Left lung (tissue), 10 donors: ENCODE data around the gene MCM6. TPM values are rescaled to one million over a fixed set of nuclear protein-coding genes. Genes with fewer than 3 reads are reported as not detected.

Experiments
- ATAC-seq: fragments of 200-7000 bp; cut with Tn5 transposase; one replicate; pipeline ENCODE4 v1.9.1; 2020; ENCODE audit warnings: moderate library complexity
- DNase-seq, 4 donors: peaks; one replicate each; pipeline ENCODE4 v3.0.0-alpha.2; 2013 to 2020
- H3K27ac ChIP-seq, 2 donors: fragments of 200-600 bp; sonication (generic) in 1 of 2; one replicate each; pipeline versions ENCODE4 v1.5.0 to v1.8.0; 2020 to 2021
- H3K27me3 ChIP-seq, 2 donors: fragments of 200-600 bp; sonication (generic) in 1 of 2; one replicate each; pipeline versions ENCODE4 v1.5.0 to v1.8.0; 2020 to 2021
- H3K36me3 ChIP-seq, 2 donors: fragments of 200-600 bp; sonication (generic) in 1 of 2; one replicate each; pipeline versions ENCODE4 v1.5.0 to v1.8.0; 2020 to 2021
- H3K4me1 ChIP-seq, 2 donors: fragments of 200-600 bp; one replicate each; pipeline ENCODE4 v1.8.0; 2021
- H3K4me3 ChIP-seq, 2 donors: fragments of 200-600 bp; sonication (generic) in 1 of 2; one replicate each; pipeline versions ENCODE4 v1.5.0 to v1.8.0; 2020 to 2021; ENCODE audit warnings: mild to moderate bottlenecking in 1 of 2
- H3K9me3 ChIP-seq, 2 donors: fragments of 200-600 bp; sonication (generic) in 1 of 2; one replicate each; pipeline versions ENCODE4 v1.5.0 to v1.8.0; 2020 to 2021
- intact Hi-C, 2 donors: fragments of 100-400 bp; cut with DNase I; formaldehyde crosslinking; loops; one replicate each; pipeline versions ENCODE4 v1.11.2 to v1.14.2; 2022
- polyA plus RNA-seq, 6 donors: library from polyadenylated mRNA; unstranded; fragments of 120-200 nt; gene quantifications; one replicate each; pipeline ENCODE4 v1.2.1, GENCODE V29; 2013; ENCODE audit not compliant: insufficient read length in 6 of 6
- total RNA-seq, 2 donors: library from RNA; stranded (reverse); fragmentation: NEBNext Ultra II Directional; extraction: Animal tissue kit (Norgen Biotek cat#: 25700); gene quantifications; one replicate each; pipeline ENCODE4 v1.2.1, GENCODE V29; 2021
- TF ChIP-seq, protein P1 (sequence below), 2 donors: fragments of 200-600 bp; sonication (generic) in 1 of 2; IDR thresholded peaks; one replicate each; pipeline versions ENCODE4 v1.5.0 to v1.8.0; 2021; ENCODE audit warnings: antibody characterized with exemption in 2 of 2
- donor health status: DM: no; HTN: yes; CAD: no.
- donor health status: DM: no; HTN: no; CAD: no.

Gene MCM6
- total and polyA plus RNA-seq, 8 donors = 21.1 to 60.8 (median 50.1) TPM

DNA sequence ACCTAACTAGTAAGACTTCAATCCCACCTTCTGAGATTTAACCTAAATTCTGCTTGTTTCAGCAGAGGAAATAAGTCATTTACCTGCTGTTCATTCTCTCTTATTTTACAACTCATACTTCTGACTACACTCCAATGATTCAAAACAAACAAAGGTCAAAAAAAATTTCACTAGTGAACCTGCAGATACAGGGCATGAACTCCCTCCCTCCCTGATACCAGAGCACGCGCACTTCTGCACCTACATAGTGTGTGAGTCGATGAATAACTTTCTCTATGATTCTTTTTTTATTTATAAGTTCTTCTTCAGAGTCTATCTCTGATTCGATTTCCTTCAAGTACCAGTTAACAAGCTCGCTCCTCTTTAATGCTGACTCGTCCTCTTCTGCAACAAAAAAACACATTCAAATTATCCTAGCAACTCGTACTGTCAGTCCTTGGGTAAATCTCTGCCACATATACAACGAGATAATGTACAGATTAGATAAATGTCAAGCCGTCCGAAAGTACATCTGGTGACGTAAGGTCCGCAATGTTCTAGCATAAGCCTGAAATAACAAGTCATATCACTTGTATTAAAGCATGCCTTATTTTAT lies 31.8 kb downstream of the MCM6 start:
- Histone ChIP-seq H3K27me3 (no peaks in the 10 kb centered on the region), H3K27ac (no peak overlapping the region), H3K36me3 (peaks cover 0 to 74% of the 10 kb centered on the region in 2 donors), H3K4me1 (peaks cover 4 to 15% of the 10 kb centered on the region in 2 donors), H3K9me3 (no peaks in the 10 kb centered on the region), H3K4me3 (no peak overlapping the region)
- TF ChIP-seq, protein P1, sequence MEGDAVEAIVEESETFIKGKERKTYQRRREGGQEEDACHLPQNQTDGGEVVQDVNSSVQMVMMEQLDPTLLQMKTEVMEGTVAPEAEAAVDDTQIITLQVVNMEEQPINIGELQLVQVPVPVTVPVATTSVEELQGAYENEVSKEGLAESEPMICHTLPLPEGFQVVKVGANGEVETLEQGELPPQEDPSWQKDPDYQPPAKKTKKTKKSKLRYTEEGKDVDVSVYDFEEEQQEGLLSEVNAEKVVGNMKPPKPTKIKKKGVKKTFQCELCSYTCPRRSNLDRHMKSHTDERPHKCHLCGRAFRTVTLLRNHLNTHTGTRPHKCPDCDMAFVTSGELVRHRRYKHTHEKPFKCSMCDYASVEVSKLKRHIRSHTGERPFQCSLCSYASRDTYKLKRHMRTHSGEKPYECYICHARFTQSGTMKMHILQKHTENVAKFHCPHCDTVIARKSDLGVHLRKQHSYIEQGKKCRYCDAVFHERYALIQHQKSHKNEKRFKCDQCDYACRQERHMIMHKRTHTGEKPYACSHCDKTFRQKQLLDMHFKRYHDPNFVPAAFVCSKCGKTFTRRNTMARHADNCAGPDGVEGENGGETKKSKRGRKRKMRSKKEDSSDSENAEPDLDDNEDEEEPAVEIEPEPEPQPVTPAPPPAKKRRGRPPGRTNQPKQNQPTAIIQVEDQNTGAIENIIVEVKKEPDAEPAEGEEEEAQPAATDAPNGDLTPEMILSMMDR (IDR thresholded peaks at IDR 0.05) = no peak
- ATAC-seq (peak; percentile 29), DNase-seq (no peak)
- intact Hi-C loops = no loop called here

DNA sequence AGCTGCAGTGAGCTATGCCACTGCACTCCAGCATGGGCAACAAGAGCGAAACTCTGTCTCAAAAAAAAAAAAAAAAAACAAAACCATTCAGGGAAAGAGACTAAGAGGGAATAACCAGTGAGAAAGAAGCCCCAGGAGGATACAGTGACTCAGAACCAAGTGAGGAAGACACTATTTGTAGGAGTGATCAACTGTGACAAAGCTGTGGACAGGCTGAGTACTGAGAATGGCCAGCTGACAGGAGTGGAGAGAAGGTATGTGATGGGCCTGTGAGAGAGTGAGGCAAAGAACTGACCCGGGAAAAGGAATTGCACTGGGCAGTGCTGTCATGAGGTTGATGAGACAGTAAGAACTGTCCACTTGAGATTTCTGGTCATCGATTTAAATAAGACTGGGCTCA lies 32.6 kb downstream of the MCM6 start:
- no peak for DNase-seq
- peaks cover 0 to 69% of the 10 kb centered on the region in 2 donors for H3K36me3 ChIP-seq
- no peak overlapping the region for H3K4me3 ChIP-seq
- H3K9me3 ChIP-seq = no peaks in the 10 kb centered on the region
- no peak for ATAC-seq
- TF ChIP-seq, protein P1 (IDR thresholded peaks at IDR 0.05) = no peak
- intact Hi-C loops = no loop called here
- H3K4me1 ChIP-seq = peaks cover 4 to 15% of the 10 kb centered on the region in 2 donors
- no peak overlapping the region for H3K27ac ChIP-seq
- H3K27me3 ChIP-seq = no peaks in the 10 kb centered on the region

DNA sequence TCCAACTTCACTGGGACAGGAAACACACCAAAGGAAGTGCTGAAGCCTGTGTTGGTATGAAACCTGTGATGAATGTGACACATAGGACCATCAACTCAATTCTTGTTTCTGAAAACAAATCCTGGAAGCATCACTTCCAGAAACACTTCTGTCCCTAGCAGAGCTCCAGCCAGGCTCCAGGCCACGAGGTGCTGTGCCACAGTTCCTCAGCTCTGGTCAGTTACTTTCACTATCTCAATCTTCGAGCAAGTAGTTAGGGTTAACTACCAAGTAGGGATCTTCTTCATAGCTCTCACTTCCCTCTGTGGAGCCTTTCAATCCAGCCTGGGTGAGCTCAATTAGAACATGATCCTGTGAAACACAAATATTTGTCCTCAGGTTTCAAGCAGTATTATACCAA lies 35.6 kb downstream of the MCM6 start:
- H3K9me3 ChIP-seq = no peaks in the 10 kb centered on the region
- no peak overlapping the region for H3K4me3 ChIP-seq
- peak overlapping the region in 1 of 2 donors; percentile 53 for H3K27ac ChIP-seq
- ATAC-seq = peak; percentile 60
- no peak for DNase-seq
- intact Hi-C loops = no loop called here
- peaks cover 4 to 15% of the 10 kb centered on the region in 2 donors for H3K4me1 ChIP-seq
- H3K27me3 ChIP-seq = no peaks in the 10 kb centered on the region
- TF ChIP-seq, protein P1 (IDR thresholded peaks at IDR 0.05) = no peak
- peaks cover 0 to 40% of the 10 kb centered on the region in 2 donors for H3K36me3 ChIP-seq

DNA sequence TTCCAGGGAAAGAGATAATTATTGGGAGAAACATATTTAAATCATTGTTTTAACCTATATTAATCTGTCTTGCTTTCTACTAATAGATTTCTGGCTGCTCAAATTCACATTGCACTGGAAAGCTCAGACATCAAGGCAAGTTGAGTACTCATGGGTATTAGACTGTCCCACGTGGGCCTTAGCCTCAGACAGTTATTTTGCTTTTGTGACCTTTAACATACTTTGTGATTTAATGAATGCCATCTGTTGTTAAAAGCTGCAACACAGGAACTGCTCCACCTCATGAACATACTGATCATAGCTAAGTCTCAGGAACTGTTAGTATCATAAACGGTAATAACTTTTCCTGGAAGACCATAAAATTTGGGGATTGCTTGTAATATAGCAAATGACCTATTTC lies 36.5 kb downstream of the MCM6 start:
- Histone ChIP-seq H3K4me1 (peaks cover 4 to 15% of the 10 kb centered on the region in 2 donors), H3K4me3 (no peak overlapping the region), H3K36me3 (peaks cover 0 to 31% of the 10 kb centered on the region in 2 donors), H3K27me3 (no peaks in the 10 kb centered on the region), H3K27ac (no peak overlapping the region), H3K9me3 (no peaks in the 10 kb centered on the region)
- intact Hi-C loops = no loop called here
- TF ChIP-seq, protein P1 (IDR thresholded peaks at IDR 0.05) = no peak
- ATAC-seq = no peak
- no peak for DNase-seq

DNA sequence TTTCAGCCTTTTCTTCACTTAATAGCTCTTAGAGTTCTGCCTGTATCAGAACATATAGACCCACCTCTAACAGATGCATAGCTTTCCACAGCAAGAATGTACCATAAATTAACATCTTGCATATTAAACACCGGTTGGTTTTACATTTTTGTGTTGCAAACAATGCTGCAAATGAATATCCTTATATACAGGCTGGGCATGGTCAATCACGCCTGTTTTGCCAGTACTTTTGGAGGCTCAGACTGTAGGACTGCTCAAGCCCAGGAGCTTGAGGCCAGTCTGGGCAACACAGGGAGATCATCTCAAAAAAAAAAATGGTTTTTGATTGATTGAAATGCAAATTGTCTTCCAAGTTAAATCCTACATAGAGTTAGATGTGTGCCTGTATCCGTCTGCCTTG lies 37.7 kb downstream of the MCM6 start:
- TF ChIP-seq, protein P1 (IDR thresholded peaks at IDR 0.05) = no peak
- no peak overlapping the region for H3K27ac ChIP-seq
- no peaks in the 10 kb centered on the region for H3K9me3 ChIP-seq
- H3K36me3 ChIP-seq = peaks cover 0 to 19% of the 10 kb centered on the region in 2 donors
- no peak overlapping the region for H3K4me3 ChIP-seq
- no peak for DNase-seq
- intact Hi-C loops = no loop called here
- peaks cover 4 to 15% of the 10 kb centered on the region in 2 donors for H3K4me1 ChIP-seq
- no peaks in the 10 kb centered on the region for H3K27me3 ChIP-seq
- no peak for ATAC-seq
